K562 (cell line): ENCODE measurements around the gene TMEM63A. TPM values are rescaled to one million over a fixed set of nuclear protein-coding genes. Genes with fewer than 3 reads are reported as not detected.
A peak's percentile ranks its signal among the peaks of the same experiment; 100 is the strongest.

Experiments
- ATAC-seq: fragments of 200-7000 bp; cut with Tn5 transposase; 3 replicates; pipeline ENCODE4 v1.9.1; 2020; ENCODE audit warnings: moderate library complexity
- BruUV-seq: library from RNA; stranded (reverse); fragments of 400-500 nt; replicated peaks from 2 replicates; lab custom pipeline; 2021; lab: Mats Ljungman, UMichigan
- CTCF ChIA-PET: fragments of 300-600 bp; formaldehyde crosslinking; extraction: SDS; loops from one replicate; lab custom pipeline; 2021; ENCODE audit warnings: low intra/inter-chr PET ratio; lab: Yijun Ruan, JAX
- POLR2A ChIA-PET: fragments of 300-600, 350-650 bp; sonication (Branson Sonifier 250); formaldehyde crosslinking; extraction: SDS; loops from one replicate; lab custom pipeline; 2021; ENCODE audit warnings: antibody characterized with exemption, inconsistent platforms; lab: Yijun Ruan, JAX
- DNase-seq, 4 experiments: peaks; one replicate each; pipeline versions ENCODE4 v3.0.0 to v3.0.0-alpha.2; 2011 to 2018; ENCODE audit warnings: low spot score in 3 of 4, mixed read lengths in 3 of 4; ENCODE audit errors: extremely low read depth in 1 of 4
- FAIRE-seq: peaks from 2 replicates; lab custom pipeline; 2011; peaks lifted over from hg19 to GRCh38; lab: Jason Lieb, UNC
- H2AFZ ChIP-seq: 2 replicates; pipeline ENCODE4 v1.6.0; 2011; ENCODE audit warnings: low read depth, low read length, control low read depth, inconsistent platforms
- H3K27ac ChIP-seq: fragments of 200-600 bp; 3 replicates; pipeline ENCODE4 v1.8.0; 2011; ENCODE audit warnings: low read depth, mild to moderate bottlenecking, control low read depth, inconsistent platforms, low read length, moderate library complexity, mixed read lengths; ENCODE audit errors: extremely low read depth
- H3K27me3 ChIP-seq, 2 experiments: fragments of 300-600 bp in 1 of 2; 2 replicates in 1 of 2; 3 replicates in 1 of 2; pipeline versions ENCODE4 v1.6.0 to v1.8.0; 2011; ENCODE audit warnings: inconsistent platforms in 2 of 2, low read length in 2 of 2, mild to moderate bottlenecking in 1 of 2, mixed read lengths in 1 of 2, moderate library complexity in 1 of 2; ENCODE audit not compliant: control insufficient read depth in 2 of 2, insufficient read depth in 2 of 2
- H3K36me3 ChIP-seq: fragments of 300-600 bp; 3 replicates; pipeline ENCODE4 v1.8.0; 2011; ENCODE audit warnings: mild to moderate bottlenecking, low read length, inconsistent platforms; ENCODE audit not compliant: control insufficient read depth, insufficient read depth
- H3K4me1 ChIP-seq, 2 experiments: fragments of 200-600 bp in 1 of 2; replicated peaks in 1 of 2; 2 replicates in 1 of 2; 3 replicates in 1 of 2; pipeline versions ENCODE4 v1.5.1 to v1.8.0; 2011; ENCODE audit warnings: inconsistent platforms in 2 of 2, low read length in 2 of 2, mild to moderate bottlenecking in 1 of 2, mixed read lengths in 1 of 2, moderate library complexity in 1 of 2; ENCODE audit not compliant: control insufficient read depth in 2 of 2, insufficient read depth in 2 of 2
- H3K4me2 ChIP-seq: 2 replicates; pipeline ENCODE4 v1.6.1; 2011; ENCODE audit warnings: low read length, control low read depth, inconsistent platforms, mixed read lengths; ENCODE audit not compliant: insufficient read depth
- H3K4me3 ChIP-seq: fragments of 200-600 bp; sonication (generic), shearing (Covaris generic); 2 replicates; pipeline ENCODE4 v1.5.1; 2016; ENCODE audit warnings: control low read depth, inconsistent platforms
- H3K79me2 ChIP-seq: fragments of 200-600 bp; 3 replicates; pipeline ENCODE4 v1.8.0; 2011; ENCODE audit warnings: low read length, inconsistent platforms; ENCODE audit not compliant: control insufficient read depth, insufficient read depth
- H3K9ac ChIP-seq, 2 experiments: 2 replicates each; pipeline versions ENCODE4 v1.6.0 to v1.6.1; 2011; ENCODE audit warnings: low read depth in 2 of 2, low read length in 2 of 2, control low read depth in 1 of 2, inconsistent platforms in 1 of 2, mild to moderate bottlenecking in 1 of 2, mixed read lengths in 1 of 2; ENCODE audit not compliant: insufficient read depth in 1 of 2
- H3K9me1 ChIP-seq: one replicate; pipeline ENCODE4 v1.6.0; 2011; ENCODE audit warnings: inconsistent platforms, mild to moderate bottlenecking, low read length, moderate library complexity; ENCODE audit not compliant: control insufficient read depth, insufficient read depth
- H3K9me3 ChIP-seq: replicated peaks from 2 replicates; pipeline ENCODE4 v1.5.1; 2011; ENCODE audit warnings: low read depth, low read length, inconsistent platforms; ENCODE audit not compliant: control insufficient read depth, insufficient read depth
- H4K20me1 ChIP-seq: replicated peaks from 2 replicates; pipeline ENCODE4 v1.6.1; 2011; ENCODE audit warnings: low read length, inconsistent platforms, mixed read lengths; ENCODE audit not compliant: control insufficient read depth, insufficient read depth
- ARHGAP35 ChIP-seq: fragments of 450-650 bp; IDR thresholded peaks from 2 replicates; pipeline ENCODE4 v1.6.1; 2018; ENCODE audit not compliant: partially characterized antibody
- CBFA2T3 ChIP-seq: fragments of 450-650 bp; IDR thresholded peaks from 2 replicates; pipeline ENCODE4 v1.6.1; 2017
- FUS ChIP-seq: fragments of 200-400 bp; formaldehyde crosslinking; optimal IDR thresholded peaks from 2 replicates; pipeline ENCODE3; 2017; ENCODE audit warnings: low read depth, low read length
- HES1 ChIP-seq: fragments of 450-650 bp; IDR thresholded peaks from 2 replicates; pipeline ENCODE4 v1.6.1; 2016; ENCODE audit warnings: low read depth, mild to moderate bottlenecking, moderate library complexity
- HIVEP1 ChIP-seq: fragments of 250-450 bp; sonication (Bioruptor Pico); IDR thresholded peaks from 2 replicates; pipeline ENCODE4 v1.4.0; 2020; ENCODE audit warnings: mild to moderate bottlenecking
- L3MBTL2 ChIP-seq: fragments of 450-650 bp; IDR thresholded peaks from 2 replicates; pipeline ENCODE4 v1.6.1; 2016; ENCODE audit warnings: mild to moderate bottlenecking, moderate library complexity
- NFIC ChIP-seq: fragments of 450-650 bp; IDR thresholded peaks from 2 replicates; pipeline ENCODE4 v1.6.1; 2017; ENCODE audit warnings: mild to moderate bottlenecking, inconsistent platforms
- SMAD2 ChIP-seq: fragments of 150-350 bp; IDR thresholded peaks from 2 replicates; pipeline ENCODE4 v1.6.1; 2014; ENCODE audit warnings: low read depth, mild to moderate bottlenecking, low read length
- TCF3 ChIP-seq: sonication (generic); formaldehyde crosslinking; IDR thresholded peaks from 2 replicates; pipeline ENCODE4 v1.4.0; 2020; ENCODE audit warnings: mild to moderate bottlenecking, missing genetic modification reagents
- TRIM28 ChIP-seq: fragments of 450-650 bp; IDR thresholded peaks from 2 replicates; pipeline ENCODE4 v1.6.1; 2017
- ZBTB43 ChIP-seq: sonication (generic); formaldehyde crosslinking; IDR thresholded peaks from 2 replicates; pipeline ENCODE4 v1.8.0; 2023; ENCODE audit warnings: mild to moderate bottlenecking, missing genetic modification reagents
- ZFP30 ChIP-seq: fragments of 250-450 bp; sonication (Bioruptor Pico); IDR thresholded peaks from 2 replicates; pipeline ENCODE4 v1.8.0; 2022; ENCODE audit warnings: moderate library complexity, mild to moderate bottlenecking, inconsistent platforms, borderline replicate concordance
- ZFP36 ChIP-seq: fragments of 150-350 bp; IDR thresholded peaks from 2 replicates; pipeline ENCODE4 v1.6.1; 2018; ENCODE audit warnings: low read length, low read depth; ENCODE audit not compliant: partially characterized antibody
- ZFP91 ChIP-seq: sonication (generic); formaldehyde crosslinking; IDR thresholded peaks from 2 replicates; pipeline ENCODE4 v1.8.0; 2022; ENCODE audit warnings: mild to moderate bottlenecking, missing genetic modification reagents
- ZNF212 ChIP-seq: fragments of 450-650 bp; formaldehyde crosslinking; IDR thresholded peaks from 2 replicates; pipeline ENCODE4 v1.4.0; 2020; ENCODE audit warnings: mild to moderate bottlenecking
- ZNF224 ChIP-seq: sonication (generic); formaldehyde crosslinking; IDR thresholded peaks from 2 replicates; pipeline ENCODE4 v1.8.0; 2022; ENCODE audit warnings: mild to moderate bottlenecking, missing genetic modification reagents
- ZNF280B ChIP-seq: fragments of 250-450 bp; sonication (Bioruptor Pico); IDR thresholded peaks from 2 replicates; pipeline ENCODE4 v1.5.1; 2021; ENCODE audit warnings: mild to moderate bottlenecking
- ZNF384 ChIP-seq: IDR thresholded peaks from 2 replicates; pipeline ENCODE4 v1.6.1; 2012; ENCODE audit warnings: low read depth, low read length, improper control_type of control experiment
- ZNF507 ChIP-seq: conservative IDR thresholded peaks from 2 replicates; pipeline ENCODE4 v1.6.1; 2017; ENCODE audit warnings: missing genetic modification characterization, missing compliant biosample characterization
- ZNF75A ChIP-seq: fragments of 450-650 bp; formaldehyde crosslinking; IDR thresholded peaks from 2 replicates; pipeline ENCODE4 v1.4.0; 2020; ENCODE audit warnings: mild to moderate bottlenecking
- WGBS: fragments of 100-300 bp; shearing (Covaris generic); methylation state at CpG from one replicate; pipeline ENCODE4 v1.1.6; 2016; ENCODE audit warnings: low coverage, mixed read lengths; ENCODE audit not compliant: insufficient coverage; ENCODE audit errors: missing lambda C conversion rate; 5-methylcytosine and 5-hydroxymethylcytosine counted together
- in situ Hi-C: fragments of 300-500 bp; cut with MboI; formaldehyde crosslinking; loops from 4 replicates; pipeline ENCODE4 v1.15.0; 2018; ENCODE audit warnings: inconsistent platforms, mixed read lengths
- intact Hi-C: fragments of 100-400 bp; cut with micrococcal nuclease; formaldehyde crosslinking; loops from 2 replicates; pipeline ENCODE4 v1.14.2; 2022
- polyA plus RNA-seq, 8 experiments: library from polyadenylated mRNA; depleted of rRNA in 4 of 8; stranded (reverse) in 5 of 8; unstranded in 3 of 8; fragments of >200 nt; fragmentation: Nextera tagmentation in 2 of 8; fragmentation: Illumina TruSeq in 1 of 8; extraction: Ambion mirVana in 2 of 8; extraction: Trizol in 1 of 8; gene quantifications; 2 replicates each; pipeline versions ENCODE4 v1.2.1 to v1.2.3, GENCODE V29; 2011 to 2014; ENCODE audit warnings: inconsistent platforms in 1 of 8, missing spikeins in 1 of 8
- total RNA-seq, 7 experiments: library from RNA; depleted of rRNA in 6 of 7; stranded (reverse); fragments of >200 nt in 6 of 7; fragmentation: Illumina TruSeq in 2 of 7; extraction: Trizol in 2 of 7; gene quantifications; 2 replicates each; pipeline versions ENCODE4 v1.2.1 to v1.2.3, GENCODE V29; 2011 to 2021; ENCODE audit warnings: low replicate concordance in 1 of 7

Gene TMEM63A
- total and polyA plus RNA-seq, 9 of the 15 experiments (the other 6 are each of a cell fraction or from before 2014, with no cell fraction given): 2.0 to 54.6 (median 17.5) TPM

- 16% methylated on average over 4 of the region's 4 CpGs for WGBS
- no peak overlapping the region for H3K4me2 ChIP-seq
- H3K9ac ChIP-seq: peak overlapping the region in 1 of 2 experiments; percentile 77; a peak in 2 of 4 replicates
- H3K79me2 ChIP-seq: no peaks in the 10 kb centered on the region
- ATAC-seq: no peak
- H3K36me3 ChIP-seq: peaks cover 42% of the 10 kb centered on the region
- BruUV-seq: no TSS peak
- no peak overlapping the region for H3K4me3 ChIP-seq
- H4K20me1 ChIP-seq: peaks cover 4% of the 10 kb centered on the region; the same call in 1 of the 2 replicates
- POLR2A ChIA-PET: interaction anchor here (0.7 kb wide), 1 partner anchor 119 kb away, joined by 3 read pairs; no protein-coding TSS in a partner anchor
- CTCF ChIA-PET: interaction anchor here (3.6 kb wide), 1 partner anchor 372 kb away, joined by 53 read pairs; no protein-coding TSS in a partner anchor
- H2AFZ ChIP-seq: no peak overlapping the region
- DNase-seq: peak in 1 of 4 experiments; percentile 35
- intact Hi-C loops: loop anchor here (2.0 to 10.0 kb wide), 4 partner anchors 71 to 293 kb away; partner anchors contain the start of genes ENAH and SRP9
- H3K27me3 ChIP-seq: no peaks in the 10 kb centered on the region
- no peak for FAIRE-seq
- no peaks in the 10 kb centered on the region for H3K9me3 ChIP-seq
- peaks cover 9 to 38% of the 10 kb centered on the region in 2 experiments; a peak in 4 of 5 replicates for H3K4me1 ChIP-seq
- in situ Hi-C loops: loop anchor here (10.0 kb wide), 1 partner anchor 373 kb away; no protein-coding TSS in a partner anchor
- H3K27ac ChIP-seq: no peak overlapping the region
- no peaks in the 10 kb centered on the region for H3K9me1 ChIP-seq
- TF ChIP-seq TCF3 (CRISPR knock-in tag) (no peak), ZBTB43 (CRISPR knock-in tag) (no peak), TRIM28 (no peak), SMAD2 (no peak), HES1 (no peak), HIVEP1 (no peak), L3MBTL2 (no peak), ZNF280B (CRISPR knock-in tag) (no peak), ZNF212 (CRISPR knock-in tag) (no peak), ZFP36 (no peak), FUS (no peak), ZNF507 (tag) (no peak), ZFP91 (CRISPR knock-in tag) (no peak), ZNF75A (CRISPR knock-in tag) (no peak), ZNF384 (no peak), NFIC (peak; percentile 67), ARHGAP35 (no peak), ZNF224 (CRISPR knock-in tag) (no peak), ZFP30 (CRISPR knock-in tag) (no peak), CBFA2T3 (0 out of 2 replicates have a peak, but pooled peaks have one; percentile 9)
Measured at GRCh38 chr1:225847610-225848009, 34.6 kb downstream of the TMEM63A start.
